Measurements from ENCODE around the gene PLCG1. TPM values are rescaled to one million over a fixed set of nuclear protein-coding genes. Genes with fewer than 3 reads are reported as not detected.
A peak's percentile ranks its signal among the peaks of the same experiment; 100 is the strongest.

PLCG1 gene
- total RNA-seq, 2 experiments from 2014 or later = 395 to 443 TPM

GRCh38 chr20:41182296-41183212 is 45.2 kb downstream of the PLCG1 start:
- peak overlapping the region; percentile 10 for H3K27ac Mint-ChIP-seq
- ChIA-PET CTCF (interaction anchor here (1.5 kb wide), 1 partner anchor 25 kb away, joined by 4 read pairs; no protein-coding TSS in a partner anchor), POLR2A (no interaction called here)
- no peaks in the 10 kb centered on the region for H3K27me3 Mint-ChIP-seq
- DNase-seq = peak; percentile 3
- peaks cover 12% of the 10 kb centered on the region for H3K4me1 Mint-ChIP-seq
- H3K9me3 Mint-ChIP-seq = peaks cover 1% of the 10 kb centered on the region
- peaks cover 17% of the 10 kb centered on the region for H3K36me3 Mint-ChIP-seq (ENCODE audit: low read depth)
- H3K4me3 Mint-ChIP-seq = no peak overlapping the region

- peaks cover 2% of the 10 kb centered on the region for H3K9me3 Mint-ChIP-seq
- H3K36me3 Mint-ChIP-seq (ENCODE audit: low read depth) = peaks cover 10% of the 10 kb centered on the region
- POLR2A ChIA-PET = interaction anchor here (0.6 kb wide), 1 partner anchor 49 kb away, joined by 3 read pairs; no protein-coding TSS in a partner anchor
- CTCF ChIA-PET = no interaction called here
- no peak overlapping the region for H3K4me3 Mint-ChIP-seq
- no peaks in the 10 kb centered on the region for H3K27me3 Mint-ChIP-seq
- no peak overlapping the region for H3K27ac Mint-ChIP-seq
- DNase-seq = peak; percentile 4
- peaks cover 12% of the 10 kb centered on the region for H3K4me1 Mint-ChIP-seq
Observed at GRCh38 chr20:41183391-41183790, 46.0 kb downstream of the PLCG1 start.

GRCh38 chr20:41183831-41184230 is 46.5 kb downstream of the PLCG1 start:
- Mint-ChIP-seq H3K4me1 (peaks cover 12% of the 10 kb centered on the region), H3K9me3 (peaks cover 4% of the 10 kb centered on the region), H3K27me3 (no peaks in the 10 kb centered on the region), H3K27ac (no peak overlapping the region), H3K4me3 (no peak overlapping the region), H3K36me3 (ENCODE audit: low read depth) (peaks cover 8% of the 10 kb centered on the region)
- ChIA-PET POLR2A (interaction anchor here (0.6 kb wide), 1 partner anchor 50 kb away, joined by 3 read pairs; no protein-coding TSS in a partner anchor), CTCF (no interaction called here)
- peak; percentile 4 for DNase-seq

- no peak for DNase-seq
- Mint-ChIP-seq H3K36me3 (ENCODE audit: low read depth) (peaks cover 6% of the 10 kb centered on the region), H3K4me1 (peaks cover 12% of the 10 kb centered on the region), H3K27ac (no peak overlapping the region), H3K27me3 (no peaks in the 10 kb centered on the region), H3K4me3 (no peak overlapping the region), H3K9me3 (peaks cover 9% of the 10 kb centered on the region)
- POLR2A ChIA-PET = no interaction called here
- CTCF ChIA-PET = interaction anchor here (1.0 kb wide), 1 partner anchor 16 kb away, joined by 3 read pairs; no protein-coding TSS in a partner anchor
Observed at GRCh38 chr20:41185013-41185757, 47.8 kb downstream of the PLCG1 start.

- ChIA-PET CTCF (interaction anchor here (0.6 kb wide), 1 partner anchor 18 kb away, joined by 3 read pairs; no protein-coding TSS in a partner anchor), POLR2A (no interaction called here)
- Mint-ChIP-seq H3K4me1 (no peaks in the 10 kb centered on the region), H3K27me3 (no peaks in the 10 kb centered on the region), H3K27ac (no peak overlapping the region), H3K9me3 (peaks cover 16% of the 10 kb centered on the region), H3K36me3 (ENCODE audit: low read depth) (peaks cover 9% of the 10 kb centered on the region), H3K4me3 (no peak overlapping the region)
- DNase-seq = no peak
Observed at GRCh38 chr20:41187668-41188067, 50.3 kb downstream of the PLCG1 start.

- Mint-ChIP-seq H3K9me3 (peaks cover 22% of the 10 kb centered on the region), H3K4me3 (no peak overlapping the region), H3K4me1 (peaks cover 15% of the 10 kb centered on the region), H3K36me3 (ENCODE audit: low read depth) (peaks cover 13% of the 10 kb centered on the region), H3K27me3 (no peaks in the 10 kb centered on the region), H3K27ac (no peak overlapping the region)
- DNase-seq = no peak
- ChIA-PET CTCF (interaction anchor here (0.5 to 1.7 kb wide), 5 partner anchors 9 to 1750 kb away, joined by 3 to 5 read pairs (median 3); no protein-coding TSS in a partner anchor), POLR2A (no interaction called here)
Observed at GRCh38 chr20:41191562-41192500, 54.5 kb downstream of the PLCG1 start.

- peaks cover 13% of the 10 kb centered on the region for H3K36me3 Mint-ChIP-seq (ENCODE audit: low read depth)
- CTCF ChIA-PET = interaction anchor here (0.5 to 1.0 kb wide), 2 partner anchors 68 to 1750 kb away, joined by 3 read pairs; no protein-coding TSS in a partner anchor
- H3K27me3 Mint-ChIP-seq = no peaks in the 10 kb centered on the region
- POLR2A ChIA-PET = no interaction called here
- H3K4me3 Mint-ChIP-seq = no peak overlapping the region
- peaks cover 20% of the 10 kb centered on the region for H3K9me3 Mint-ChIP-seq
- no peak overlapping the region for H3K27ac Mint-ChIP-seq
- DNase-seq = no peak
- peaks cover 15% of the 10 kb centered on the region for H3K4me1 Mint-ChIP-seq
Observed at GRCh38 chr20:41192575-41192974, 55.2 kb downstream of the PLCG1 start.

GRCh38 chr20:41196653-41197225 is 59.4 kb downstream of the PLCG1 start:
- Mint-ChIP-seq H3K4me3 (no peak overlapping the region), H3K27ac (no peak overlapping the region)
- CTCF ChIA-PET = no interaction called here

GRCh38 chr20:41198443-41198842 is 61.1 kb downstream of the PLCG1 start:
- ChIA-PET CTCF (interaction anchor here (0.6 kb wide), 1 partner anchor 527 kb away, joined by 3 read pairs; no protein-coding TSS in a partner anchor), POLR2A (no interaction called here)
- H3K4me3 Mint-ChIP-seq = no peak overlapping the region
- H3K9me3 Mint-ChIP-seq = peaks cover 12% of the 10 kb centered on the region
- no peak overlapping the region for H3K27ac Mint-ChIP-seq
- no peak for DNase-seq
- H3K27me3 Mint-ChIP-seq = no peaks in the 10 kb centered on the region
- peaks cover 15% of the 10 kb centered on the region for H3K36me3 Mint-ChIP-seq (ENCODE audit: low read depth)
- H3K4me1 Mint-ChIP-seq = peaks cover 15% of the 10 kb centered on the region

More at GRCh38 chr20:41196653-41197225, 59.4 kb downstream of the PLCG1 start:
- Mint-ChIP-seq H3K4me1 (peaks cover 15% of the 10 kb centered on the region), H3K9me3 (peaks cover 14% of the 10 kb centered on the region), H3K36me3 (ENCODE audit: low read depth) (peaks cover 17% of the 10 kb centered on the region), H3K27me3 (no peaks in the 10 kb centered on the region)
- no peak for DNase-seq
- POLR2A ChIA-PET = interaction anchor here (0.7 kb wide), 1 partner anchor 37 kb away, joined by 5 read pairs; no protein-coding TSS in a partner anchor

- ChIA-PET POLR2A (interaction anchor here (0.5 kb wide), 1 partner anchor 22 kb away, joined by 3 read pairs; no protein-coding TSS in a partner anchor), CTCF (interaction anchor here (0.6 to 2.0 kb wide), 5 partner anchors 10 to 66 kb away, joined by 3 to 5 read pairs (median 4); no protein-coding TSS in a partner anchor)
- H3K4me1 Mint-ChIP-seq = peaks cover 4% of the 10 kb centered on the region
- H3K4me3 Mint-ChIP-seq = no peak overlapping the region
- peaks cover 8% of the 10 kb centered on the region for H3K9me3 Mint-ChIP-seq
- no peak for DNase-seq
- peaks cover 13% of the 10 kb centered on the region for H3K36me3 Mint-ChIP-seq (ENCODE audit: low read depth)
- H3K27ac Mint-ChIP-seq = no peak overlapping the region
- H3K27me3 Mint-ChIP-seq = no peaks in the 10 kb centered on the region
Observed at GRCh38 chr20:41200446-41201202, 63.3 kb downstream of the PLCG1 start.

GRCh38 chr20:41201760-41202159 is 64.4 kb downstream of the PLCG1 start:
- CTCF ChIA-PET = interaction anchor here (1.0 to 2.0 kb wide), 8 partner anchors 11 to 138 kb away, joined by 3 to 5 read pairs (median 4); no protein-coding TSS in a partner anchor
- POLR2A ChIA-PET = no interaction called here
- H3K27ac Mint-ChIP-seq = no peak overlapping the region
- H3K36me3 Mint-ChIP-seq (ENCODE audit: low read depth) = peaks cover 13% of the 10 kb centered on the region
- DNase-seq = no peak
- H3K9me3 Mint-ChIP-seq = peaks cover 8% of the 10 kb centered on the region
- no peaks in the 10 kb centered on the region for H3K27me3 Mint-ChIP-seq
- H3K4me1 Mint-ChIP-seq = no peaks in the 10 kb centered on the region
- no peak overlapping the region for H3K4me3 Mint-ChIP-seq

Data from activated CD4-positive, alpha-beta T cell treated with anti-CD3 and anti-CD28 coated beads, Interleukin-2, amount 10 ng/mL, durations not matched to agents 7 days and 5 days (primary cell).